GM13976 (cell line): ENCODE data around the gene PLEKHG1.

Source experiments
- DNase-seq: peaks from one replicate; pipeline ENCODE4 v3.0.0; 2012; ENCODE audit warnings: low spot score
- in situ Hi-C: fragments of 300-500 bp; cut with MboI; formaldehyde crosslinking; loops from one replicate; pipeline ENCODE4 v1.12.0; 2022; ENCODE audit warnings: low sequenced_read_pairs, mixed read lengths, inconsistent platforms; ENCODE audit not compliant: unreplicated experiment
- TF ChIP-seq, protein P1 (sequence below): IDR thresholded peaks from 2 replicates; pipeline ENCODE4 v1.5.1; 2012; ENCODE audit warnings: borderline replicate concordance, mild to moderate bottlenecking; ENCODE audit not compliant: insufficient read depth; ENCODE audit errors: extremely low read depth, missing control alignments, control extremely low read depth

PLEKHG1 gene

DNA sequence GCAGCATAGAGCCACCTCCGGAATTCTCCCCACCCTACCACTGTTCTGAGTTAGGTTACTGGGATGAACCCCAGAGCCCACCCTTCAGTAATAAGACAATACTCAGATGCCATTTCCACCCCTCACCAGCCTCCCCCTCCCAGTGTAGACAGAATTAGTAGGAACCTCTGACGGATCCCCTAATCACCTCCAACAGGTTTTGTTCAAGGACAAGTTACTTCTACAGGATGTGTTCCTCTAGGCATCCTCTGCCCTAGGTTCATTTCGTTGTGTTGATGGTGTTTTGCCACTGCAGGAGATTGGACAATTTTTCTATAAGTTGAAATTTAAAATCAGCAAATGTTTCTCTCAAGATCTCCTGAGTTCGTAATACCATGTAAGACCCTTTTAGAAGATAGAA is 22.8 kb downstream of the PLEKHG1 start:
- in situ Hi-C loops: no loop called here
- DNase-seq: no peak
- TF ChIP-seq, protein P1, sequence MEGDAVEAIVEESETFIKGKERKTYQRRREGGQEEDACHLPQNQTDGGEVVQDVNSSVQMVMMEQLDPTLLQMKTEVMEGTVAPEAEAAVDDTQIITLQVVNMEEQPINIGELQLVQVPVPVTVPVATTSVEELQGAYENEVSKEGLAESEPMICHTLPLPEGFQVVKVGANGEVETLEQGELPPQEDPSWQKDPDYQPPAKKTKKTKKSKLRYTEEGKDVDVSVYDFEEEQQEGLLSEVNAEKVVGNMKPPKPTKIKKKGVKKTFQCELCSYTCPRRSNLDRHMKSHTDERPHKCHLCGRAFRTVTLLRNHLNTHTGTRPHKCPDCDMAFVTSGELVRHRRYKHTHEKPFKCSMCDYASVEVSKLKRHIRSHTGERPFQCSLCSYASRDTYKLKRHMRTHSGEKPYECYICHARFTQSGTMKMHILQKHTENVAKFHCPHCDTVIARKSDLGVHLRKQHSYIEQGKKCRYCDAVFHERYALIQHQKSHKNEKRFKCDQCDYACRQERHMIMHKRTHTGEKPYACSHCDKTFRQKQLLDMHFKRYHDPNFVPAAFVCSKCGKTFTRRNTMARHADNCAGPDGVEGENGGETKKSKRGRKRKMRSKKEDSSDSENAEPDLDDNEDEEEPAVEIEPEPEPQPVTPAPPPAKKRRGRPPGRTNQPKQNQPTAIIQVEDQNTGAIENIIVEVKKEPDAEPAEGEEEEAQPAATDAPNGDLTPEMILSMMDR: no peak

DNA sequence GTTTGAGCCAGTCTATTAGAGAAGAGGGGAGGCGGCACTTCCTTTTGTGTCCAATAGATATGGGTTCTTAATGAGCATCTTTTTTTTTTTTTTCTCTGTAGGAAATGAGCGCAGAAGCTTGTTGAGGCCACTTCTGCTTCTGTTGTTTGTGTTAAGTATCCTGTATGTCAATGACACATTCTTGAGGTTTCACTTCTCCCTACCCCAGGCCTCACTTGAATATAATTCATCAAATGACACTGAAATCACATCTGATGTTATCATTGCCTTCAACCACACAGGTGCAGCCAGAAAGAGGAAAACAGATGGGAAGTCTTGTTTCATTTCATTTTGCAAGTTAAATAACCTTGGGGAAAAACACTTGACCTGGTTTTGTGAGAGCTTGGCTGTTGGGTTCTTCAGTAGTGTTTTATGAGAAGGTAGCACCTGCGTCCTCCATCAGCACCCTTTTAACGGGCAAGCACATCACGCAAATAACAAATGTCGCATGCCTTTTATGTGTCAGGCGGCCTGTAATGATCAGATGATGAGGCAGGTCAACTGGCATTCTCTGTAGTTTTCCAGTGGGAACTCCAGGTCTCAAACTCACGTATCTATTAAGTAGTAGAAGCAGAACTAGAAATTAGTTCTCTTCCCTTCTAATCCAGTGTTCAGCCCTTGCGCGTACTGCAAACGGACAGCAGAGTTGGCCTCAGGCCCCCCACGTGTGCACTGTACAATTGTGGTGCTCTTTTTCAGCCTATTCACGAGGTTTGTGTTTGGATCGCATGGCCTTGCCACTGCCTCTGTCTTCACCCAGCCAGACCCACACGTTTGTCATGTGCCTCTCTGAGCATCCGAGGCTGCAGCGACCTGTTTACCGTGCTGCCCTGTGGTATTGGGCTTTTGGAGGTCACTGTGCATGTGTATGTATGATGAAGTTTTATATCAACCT is 23.5 kb downstream of the PLEKHG1 start:
- TF ChIP-seq, protein P1: no peak
- in situ Hi-C loops: no loop called here
- peak; percentile 63 for DNase-seq

DNA sequence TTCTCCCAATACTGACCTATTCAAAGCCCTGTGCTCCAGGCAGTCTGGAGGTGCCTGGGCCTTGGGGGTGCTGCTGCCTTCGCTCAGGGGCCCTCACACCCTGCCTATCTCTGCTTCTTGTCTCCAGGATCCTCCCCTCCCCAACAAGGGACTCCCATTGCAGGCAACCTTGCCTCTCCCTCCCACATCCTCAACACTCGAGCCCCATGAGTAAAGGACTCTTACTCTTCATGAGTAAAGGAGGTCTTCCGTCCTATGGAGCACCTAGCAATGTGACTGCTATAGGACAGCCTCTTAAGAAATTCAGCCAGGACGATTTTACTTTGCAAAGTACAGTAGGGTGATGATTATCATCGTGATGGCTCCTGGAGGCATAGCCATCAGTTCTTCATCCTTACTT is 24.5 kb downstream of the PLEKHG1 start:
- in situ Hi-C loops: no loop called here
- no peak for DNase-seq
- TF ChIP-seq, protein P1: no peak

DNA sequence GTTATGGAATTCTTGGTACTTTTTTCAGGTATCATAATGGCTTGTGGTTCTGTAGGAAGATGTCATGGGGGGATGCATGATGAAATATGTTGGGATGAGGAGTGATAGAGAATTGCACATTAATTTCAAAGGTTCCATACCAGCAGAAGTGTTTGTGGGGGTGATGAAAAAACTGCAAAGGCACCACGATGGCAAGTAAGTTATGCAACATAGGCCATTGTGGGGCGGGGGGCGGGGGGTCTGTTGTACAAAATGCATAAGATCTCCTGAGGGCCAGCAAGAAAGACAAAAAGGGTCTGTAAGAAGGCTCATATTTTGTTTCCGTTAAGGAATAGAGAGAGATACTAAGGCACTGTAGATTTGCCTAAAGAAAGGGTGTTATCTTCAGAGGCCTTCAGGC is 26.2 kb downstream of the PLEKHG1 start:
- in situ Hi-C loops: no loop called here
- no peak for DNase-seq
- TF ChIP-seq, protein P1: no peak

DNA sequence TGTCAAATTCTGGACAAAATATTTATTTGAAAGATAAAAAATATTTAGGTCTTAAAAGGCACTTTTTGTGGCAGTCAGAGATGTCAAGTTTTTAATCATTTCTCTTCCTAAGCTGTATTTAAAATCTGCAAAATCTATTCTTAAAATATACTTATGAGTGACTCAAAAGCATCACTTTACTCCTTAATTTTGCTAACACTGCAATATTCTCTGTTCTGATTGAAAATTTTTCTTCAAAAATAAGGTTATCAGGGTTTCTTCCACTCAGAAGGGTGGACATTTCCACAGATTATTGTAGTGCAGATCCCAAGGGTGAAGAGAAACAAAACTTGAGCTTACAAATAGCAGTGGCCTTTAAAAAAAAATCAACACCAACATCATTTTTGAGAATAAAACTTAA is 27.5 kb downstream of the PLEKHG1 start:
- DNase-seq: no peak
- in situ Hi-C loops: no loop called here
- TF ChIP-seq, protein P1: no peak

DNA sequence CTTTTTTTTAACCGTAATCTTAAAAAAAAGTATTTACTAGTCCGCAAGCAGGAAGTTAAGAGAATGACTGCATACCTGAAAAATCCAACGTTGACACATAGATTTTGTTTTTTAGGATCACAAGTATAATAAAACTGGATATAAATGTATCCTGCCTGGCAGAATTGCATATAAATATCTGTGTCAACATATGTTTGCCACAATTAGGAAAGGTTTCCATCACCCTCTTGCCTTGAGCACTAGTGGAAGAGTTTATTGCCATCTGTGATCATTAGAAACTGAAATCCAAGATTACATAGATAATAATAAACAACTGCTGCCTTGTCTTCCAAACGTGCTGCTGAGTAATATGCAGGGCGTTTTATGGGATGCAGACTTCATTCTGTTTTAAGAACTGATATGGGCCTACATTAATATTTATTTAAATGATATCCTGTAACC is 27.9 kb downstream of the PLEKHG1 start:
- DNase-seq: no peak
- TF ChIP-seq, protein P1: no peak
- in situ Hi-C loops: no loop called here

DNA sequence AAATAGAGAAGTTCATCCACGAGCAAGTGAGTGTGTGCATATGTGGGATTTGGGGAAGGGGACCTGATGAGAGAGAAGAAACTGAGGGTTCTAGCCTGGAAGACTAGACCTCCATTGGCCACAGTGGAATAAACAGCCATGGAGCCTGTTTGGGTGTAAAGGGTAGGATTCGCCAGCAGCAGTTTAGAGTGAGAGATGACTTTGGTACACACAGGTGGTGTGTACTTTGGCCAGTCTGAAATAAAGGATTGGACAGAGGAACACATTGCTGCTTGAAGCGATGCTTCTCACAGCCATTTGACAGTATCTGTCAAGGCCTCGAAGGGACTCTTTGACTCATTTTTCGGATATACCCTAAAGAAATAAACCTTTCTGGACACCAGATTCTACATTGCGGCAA is 29.2 kb downstream of the PLEKHG1 start:
- in situ Hi-C loops: no loop called here
- DNase-seq: no peak
- TF ChIP-seq, protein P1: no peak
